Measurements from ENCODE around the gene SPATA6.
"Not testable (repeated sequence)": the region's sequence is repeated elsewhere in the genome, so short reads cannot be mapped to it uniquely, and the experiment has no call there.

Gene SPATA6

DNA sequence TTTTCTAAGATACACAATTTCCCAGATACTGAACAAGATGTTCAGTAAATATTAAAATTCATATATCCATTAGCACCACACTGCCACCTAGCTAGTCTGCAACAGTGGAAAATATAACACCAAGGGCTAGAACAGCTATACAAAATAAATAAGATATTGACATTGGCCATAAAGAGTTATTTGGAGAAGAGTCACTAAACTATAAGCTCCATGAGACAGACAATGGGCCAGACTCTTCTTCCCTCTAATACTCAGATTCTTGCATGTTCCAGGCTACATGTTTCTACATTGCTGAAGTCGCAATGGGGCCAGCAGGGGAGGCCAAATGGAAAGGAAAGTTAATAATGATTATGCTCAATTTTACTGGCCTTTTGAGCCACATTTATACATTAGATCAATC, 21.5 kb downstream of the SPATA6 start:
- FAIRE-seq = no peak

DNA sequence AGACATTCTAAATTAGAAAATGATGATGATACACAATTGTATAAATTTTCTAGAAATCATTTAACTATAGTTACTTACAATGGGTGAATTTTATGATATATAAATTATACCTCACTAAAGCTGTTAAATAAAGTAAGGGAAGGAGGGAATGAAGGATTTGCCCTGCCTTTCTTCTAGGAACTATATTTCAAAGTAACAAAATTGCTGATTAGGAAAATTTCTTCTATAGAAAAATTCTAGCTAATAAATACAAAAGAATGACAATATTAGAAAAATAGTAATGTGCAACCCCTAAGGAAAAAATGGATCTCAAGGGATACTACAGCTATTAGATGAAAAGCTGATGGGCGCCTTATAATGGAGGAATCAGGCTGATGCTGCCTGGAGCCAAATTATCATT, 23.1 kb downstream of the SPATA6 start:
- FAIRE-seq = no peak

DNA sequence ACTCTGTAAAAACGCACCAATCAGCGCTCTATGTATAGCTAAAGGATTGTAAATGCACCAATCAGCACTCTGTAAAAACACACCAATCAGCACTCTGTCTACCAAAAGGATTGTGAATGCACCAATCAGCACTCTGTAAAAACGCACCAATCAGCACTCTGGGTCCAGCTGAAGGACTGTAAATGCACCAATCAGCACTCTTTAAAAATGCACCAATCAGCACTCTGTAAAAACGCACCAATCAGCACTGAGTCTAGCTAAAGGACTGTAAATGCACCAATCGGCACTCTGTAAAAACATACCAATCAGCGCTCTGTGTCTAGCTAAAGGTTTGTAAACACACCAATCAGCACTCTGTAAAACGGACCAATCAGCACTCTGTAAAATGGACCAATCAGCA, 27.8 kb downstream of the SPATA6 start:
- FAIRE-seq = not testable (repeated sequence)

DNA sequence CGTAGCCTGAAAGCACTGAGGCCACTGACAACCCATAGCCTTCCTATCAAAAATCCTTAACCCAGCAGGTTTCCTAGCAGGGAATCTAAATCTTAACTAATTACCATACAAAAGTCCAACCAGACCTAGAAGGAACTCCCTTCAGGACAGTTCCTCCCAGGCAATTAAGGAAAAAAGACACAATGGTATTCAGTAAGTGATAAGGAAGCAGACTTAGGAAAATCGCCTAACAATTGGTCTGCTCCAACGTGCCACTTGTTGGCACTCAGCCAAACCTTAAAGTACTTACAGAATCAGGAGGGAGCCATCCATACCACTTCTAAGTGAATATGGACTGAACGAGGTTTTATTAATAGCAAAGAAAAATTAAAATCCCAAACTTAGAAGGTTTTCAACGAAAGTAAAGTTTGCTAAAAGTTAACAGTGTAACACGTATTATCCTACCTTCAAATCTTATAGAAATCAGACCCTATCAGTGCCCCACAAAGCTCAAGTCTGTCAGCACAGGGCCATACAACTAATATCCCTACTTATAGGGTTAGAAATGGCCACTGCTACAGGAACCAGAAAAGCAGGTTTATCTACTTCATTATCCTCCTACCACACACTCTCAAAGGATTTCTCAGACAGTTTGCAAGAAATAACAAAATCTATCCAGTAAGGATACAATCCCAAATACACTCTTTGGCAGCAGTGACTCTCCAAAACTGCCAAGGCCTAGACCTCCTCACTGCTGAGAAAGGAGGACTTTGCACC, 29.0 kb downstream of the SPATA6 start:
- FAIRE-seq = no peak

DNA sequence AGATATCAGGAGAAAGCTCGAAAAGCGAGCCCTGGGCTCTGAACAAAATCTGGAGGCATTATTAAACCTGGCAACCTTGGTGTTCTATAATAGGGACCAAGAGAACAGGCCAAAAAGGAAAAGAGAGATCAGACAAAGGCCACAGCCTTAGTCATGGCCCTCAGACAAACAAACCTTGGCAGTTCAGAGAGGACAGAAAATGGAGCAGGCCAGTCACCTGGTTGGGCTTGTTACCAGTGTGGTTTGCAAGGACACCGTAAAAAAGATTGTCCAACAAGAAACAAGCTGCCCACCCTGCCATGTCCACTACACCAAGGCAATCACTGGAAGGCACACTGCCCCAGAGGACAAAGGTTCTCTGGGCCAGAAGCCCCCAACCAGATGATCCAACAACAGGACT, 31.2 kb downstream of the SPATA6 start:
- not testable (repeated sequence) for FAIRE-seq

DNA sequence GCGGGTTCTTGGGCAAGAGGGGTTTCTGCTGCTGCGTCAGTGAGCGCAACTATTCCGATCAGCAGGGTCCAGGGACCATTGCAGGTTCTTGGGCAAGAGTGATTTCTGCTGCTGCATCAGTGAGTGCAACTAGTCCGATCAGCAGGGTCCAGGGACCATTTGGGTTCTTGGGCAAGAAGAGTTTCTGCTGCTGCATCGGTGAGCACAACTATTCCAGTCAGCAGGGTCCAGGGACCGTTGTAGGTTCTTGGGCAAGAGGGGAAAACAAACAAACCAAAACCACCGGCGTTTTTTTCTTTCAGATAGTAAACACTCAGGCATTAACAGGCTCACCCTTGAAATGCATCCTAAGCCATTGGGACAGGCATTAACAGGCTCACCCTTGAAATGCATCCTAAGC, 32.6 kb downstream of the SPATA6 start:
- FAIRE-seq = no peak

DNA sequence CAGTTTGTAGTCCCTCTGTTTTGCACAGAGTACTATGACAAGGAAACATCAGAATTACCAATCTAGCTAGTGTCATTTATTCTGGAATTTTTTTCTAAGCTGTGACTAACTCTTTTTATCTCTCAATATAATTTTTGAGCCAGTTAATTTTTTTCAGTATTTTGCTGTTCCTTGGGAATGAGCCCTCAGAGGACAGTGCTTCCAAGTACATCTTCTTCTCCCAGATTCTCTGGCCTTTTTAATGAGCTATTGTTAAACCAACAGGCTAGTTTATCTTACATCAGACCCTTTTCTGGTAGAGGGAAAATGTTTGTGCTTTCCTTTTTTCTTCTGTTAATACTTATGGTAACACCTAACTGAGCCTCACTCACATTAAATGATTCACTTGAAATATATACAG, 34.6 kb downstream of the SPATA6 start:
- FAIRE-seq = not testable (repeated sequence)

DNA sequence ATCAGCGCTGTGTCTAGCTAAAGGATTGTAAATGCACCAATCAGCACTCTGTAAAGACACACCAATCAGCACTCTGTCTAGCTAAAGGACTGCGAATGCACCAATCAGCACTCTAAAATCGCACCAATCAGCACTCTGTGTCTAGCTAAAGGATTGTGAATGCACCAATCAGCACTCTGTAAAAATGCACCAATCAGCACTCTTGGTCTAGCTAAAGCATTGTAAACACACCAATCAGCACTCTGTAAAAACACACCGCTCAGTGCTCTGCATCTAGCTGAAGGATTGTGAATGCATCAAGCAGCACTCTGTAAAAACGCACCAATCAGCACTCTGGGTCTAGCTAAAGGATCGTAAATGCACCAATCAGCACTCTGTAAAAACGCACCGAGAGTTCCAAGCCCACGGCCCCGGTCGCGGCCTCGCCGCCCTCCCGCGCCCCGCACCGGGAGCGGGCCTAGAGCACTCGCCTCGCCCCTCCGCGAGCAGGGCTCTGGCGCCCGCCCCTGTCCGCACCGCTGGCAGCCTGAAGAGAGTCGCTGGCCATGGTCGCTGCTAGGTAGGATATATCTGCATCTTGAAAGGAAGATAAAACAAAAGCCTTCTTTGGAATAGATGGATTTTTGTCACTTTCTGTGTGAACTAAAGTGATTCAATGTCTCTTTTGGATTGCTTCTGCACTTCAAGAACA, 36.5 kb downstream of the SPATA6 start:
- not testable (repeated sequence) for FAIRE-seq

DNA sequence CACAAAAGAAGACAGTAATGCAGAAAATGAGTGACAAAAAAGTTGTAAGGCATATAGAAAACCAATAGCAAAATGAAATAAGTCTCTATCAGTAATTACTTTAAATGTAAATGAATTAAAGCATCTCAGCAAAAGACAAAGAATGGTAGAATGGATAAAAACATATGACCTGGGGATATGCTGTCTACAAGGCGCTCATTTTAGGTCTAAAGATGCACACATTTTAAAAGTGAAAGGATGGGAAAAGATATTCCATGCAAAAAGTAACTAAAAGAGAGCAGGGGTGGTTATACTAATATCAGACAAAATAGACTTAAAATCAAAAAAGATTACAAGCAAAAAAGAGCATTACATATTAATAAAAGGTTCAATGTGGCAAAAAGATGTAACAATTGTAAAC, 41.2 kb downstream of the SPATA6 start:
- FAIRE-seq = no peak

DNA sequence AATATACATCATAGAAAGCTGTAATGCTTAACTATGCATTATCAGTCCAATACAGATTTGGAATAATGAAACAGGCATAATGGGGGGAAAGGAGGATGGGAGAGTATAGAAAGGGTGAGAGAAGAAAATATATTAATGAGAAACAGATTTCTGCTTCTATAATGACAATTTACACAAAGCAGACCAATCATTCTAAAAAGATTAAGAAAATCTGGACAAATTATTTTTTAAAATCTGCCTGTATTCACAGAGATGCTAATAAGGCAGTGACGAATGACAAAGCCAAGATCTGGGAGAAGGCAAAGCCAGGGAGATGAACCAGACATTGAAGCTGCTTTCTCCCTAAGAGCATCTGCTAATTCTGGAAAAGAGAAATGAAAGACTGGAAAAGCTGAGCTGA, 50.0 kb downstream of the SPATA6 start:
- FAIRE-seq = no peak

DNA sequence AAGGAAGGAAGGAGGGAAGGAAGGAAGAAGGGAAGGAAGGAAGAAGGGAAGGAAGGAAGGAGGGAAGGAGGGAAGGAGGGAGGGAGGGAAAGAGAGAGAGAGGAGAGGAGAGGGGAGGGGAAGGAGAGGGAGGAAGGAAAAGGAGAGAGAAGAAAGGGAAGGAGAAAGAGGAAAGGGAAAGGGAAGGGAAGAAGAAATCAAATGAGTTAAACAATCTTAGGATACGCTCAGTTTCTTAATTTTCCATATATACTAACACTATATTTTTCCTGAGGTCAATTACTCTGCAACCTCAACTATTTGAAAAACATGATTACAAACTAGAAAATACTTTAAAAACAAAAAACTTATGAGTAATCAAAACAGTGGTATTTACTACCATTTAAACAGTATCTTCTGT, 53.3 kb downstream of the SPATA6 start:
- FAIRE-seq = no peak

DNA sequence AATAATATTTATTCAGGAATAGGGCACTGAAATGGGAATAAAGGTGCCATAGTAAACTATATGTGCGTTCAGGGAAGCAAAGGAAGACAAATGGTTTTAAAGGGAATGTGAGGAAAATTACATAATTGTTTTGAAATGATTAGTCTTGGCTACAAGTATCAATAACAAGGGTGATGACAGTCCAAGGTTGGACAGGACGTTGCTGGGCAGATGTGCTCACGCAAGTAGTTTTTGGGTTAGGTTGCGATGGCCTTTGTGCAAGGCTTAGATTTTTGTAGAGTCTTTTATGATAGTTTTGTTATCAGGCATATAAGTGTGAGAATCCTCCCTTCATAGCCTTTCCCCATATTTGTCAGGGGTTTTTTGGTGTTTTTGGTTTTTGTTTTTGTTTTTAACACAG, 57.0 kb downstream of the SPATA6 start:
- FAIRE-seq = no peak

DNA sequence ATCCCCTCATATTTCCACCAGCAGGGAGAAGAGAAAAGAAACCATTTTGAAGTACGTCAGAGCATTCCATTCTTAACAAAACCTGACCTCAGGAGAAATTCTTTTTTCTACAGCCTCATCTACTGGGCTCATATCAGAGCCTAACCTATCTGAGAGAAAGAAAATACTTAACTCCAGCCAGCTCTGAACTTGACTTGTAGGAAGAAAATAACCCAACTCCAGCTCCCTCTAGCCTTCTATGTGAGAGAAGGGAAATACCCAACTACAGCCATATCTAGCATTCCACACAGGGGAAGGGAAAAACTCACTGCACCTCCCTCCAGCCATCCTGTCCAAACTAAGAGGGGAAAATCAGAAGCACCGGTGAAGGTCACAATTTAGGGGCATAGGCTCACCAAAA, 57.7 kb downstream of the SPATA6 start:
- FAIRE-seq = no peak

DNA sequence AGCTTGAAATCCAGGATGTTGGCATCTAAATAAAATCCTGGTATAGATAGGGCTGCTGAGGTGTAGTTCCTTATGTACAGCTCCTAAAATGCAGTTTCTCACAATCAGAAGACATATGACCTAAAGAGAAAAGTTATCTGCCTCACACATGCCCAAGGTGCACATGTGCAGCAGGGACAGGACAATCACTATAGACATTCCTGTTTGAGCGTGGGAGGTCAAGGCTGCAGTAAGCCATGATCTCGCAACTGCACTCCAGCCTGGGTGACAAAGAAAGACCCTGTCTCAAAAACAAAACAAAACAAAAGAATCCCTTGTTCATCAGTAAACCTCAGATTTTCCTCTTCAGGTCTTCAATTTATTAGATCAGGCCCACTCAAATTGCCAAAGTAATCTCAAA, 66.1 kb downstream of the SPATA6 start:
- FAIRE-seq = no peak

DNA sequence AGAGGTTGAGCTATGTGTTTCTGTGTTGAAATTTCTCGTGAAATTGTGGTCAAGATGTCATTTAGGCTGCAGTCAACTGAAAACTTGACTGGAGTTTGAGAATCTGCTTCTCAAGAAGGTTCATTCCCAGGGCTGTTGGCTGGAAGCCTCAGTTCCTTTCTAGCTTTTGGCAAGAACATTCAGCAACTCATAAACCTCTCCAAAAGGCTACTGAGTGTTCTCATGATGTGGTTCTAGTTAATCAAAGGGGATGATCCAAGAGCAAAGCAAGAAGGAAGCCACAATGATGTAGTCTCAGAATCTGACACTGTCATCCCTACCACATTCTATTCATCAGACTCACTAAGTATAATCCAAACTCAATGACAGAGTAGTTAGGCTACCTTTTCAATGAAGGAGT, 66.6 kb downstream of the SPATA6 start:
- no peak for FAIRE-seq

DNA sequence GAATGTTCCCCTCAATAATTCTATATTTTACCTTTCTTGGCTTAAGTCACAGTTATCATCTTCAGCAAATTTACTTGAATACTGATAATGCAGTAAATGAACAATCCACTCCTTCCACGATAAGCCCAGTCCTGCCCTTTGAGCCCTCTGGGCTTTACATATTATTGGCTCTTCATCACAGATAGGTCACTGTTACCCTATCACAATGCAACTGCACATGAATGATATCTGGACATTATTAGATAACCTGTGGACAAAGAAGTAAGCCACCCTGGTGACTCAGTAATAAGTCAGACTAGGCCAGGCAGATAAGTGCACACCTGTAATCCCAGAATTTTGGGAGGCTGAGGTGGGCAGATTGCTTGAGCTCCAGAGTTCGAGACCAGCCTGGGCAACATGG, 69.4 kb downstream of the SPATA6 start:
- FAIRE-seq = no peak

DNA sequence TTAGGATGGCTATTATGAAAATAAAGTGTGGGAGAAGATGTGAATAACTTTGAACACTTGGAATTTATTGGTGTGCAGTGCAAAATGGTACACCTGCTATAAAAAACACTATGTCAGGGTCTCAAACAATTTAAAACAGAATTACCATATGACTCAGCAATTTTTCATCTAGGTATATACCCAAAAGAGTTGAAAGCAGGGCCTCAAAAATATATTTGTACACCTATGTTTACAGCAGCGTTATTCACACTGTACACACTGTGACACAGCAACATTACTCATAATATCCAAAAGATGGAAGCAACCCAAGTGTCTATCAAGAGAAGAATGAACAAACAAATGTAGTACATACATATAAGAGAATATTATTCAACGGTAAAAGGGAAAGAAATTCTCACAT, 75.8 kb downstream of the SPATA6 start:
- no peak for FAIRE-seq

DNA sequence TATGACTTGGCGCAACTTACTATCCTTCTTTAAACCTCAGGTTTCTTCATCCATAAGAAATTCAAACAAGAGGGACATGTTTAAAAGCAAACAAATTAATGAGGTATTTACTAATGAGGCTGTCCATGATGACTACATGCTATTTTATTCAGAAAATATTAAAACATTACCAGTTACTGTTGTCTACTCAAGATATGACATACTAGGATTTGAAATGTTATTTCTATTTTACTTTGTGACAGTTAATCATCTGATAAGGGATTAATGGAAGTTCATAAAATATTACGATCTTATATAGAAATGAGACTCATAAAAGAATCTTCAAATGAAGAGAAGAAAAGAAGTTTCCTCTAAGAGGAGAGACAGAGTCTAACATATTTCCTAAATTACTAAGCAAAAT, 80.1 kb downstream of the SPATA6 start:
- FAIRE-seq = no peak

DNA sequence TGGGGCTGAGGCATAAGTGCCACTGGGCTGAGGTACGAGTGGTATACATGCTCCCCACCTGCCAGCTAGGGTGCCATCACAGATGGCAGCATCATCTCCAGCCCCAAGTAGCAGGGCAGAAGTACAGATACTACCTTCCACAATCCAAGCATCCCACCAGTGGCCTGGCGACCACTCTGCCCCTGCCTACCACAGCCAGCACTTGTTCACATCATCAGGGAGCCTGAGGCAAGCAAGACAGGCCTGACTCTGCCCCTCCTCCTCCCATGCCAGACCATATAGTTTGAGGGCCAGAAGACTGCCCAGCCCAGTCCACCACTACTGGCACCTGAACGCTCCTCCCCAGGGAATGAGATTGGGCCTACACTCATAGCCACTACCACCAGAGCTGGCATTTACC, 84.6 kb downstream of the SPATA6 start:
- no peak for FAIRE-seq

DNA sequence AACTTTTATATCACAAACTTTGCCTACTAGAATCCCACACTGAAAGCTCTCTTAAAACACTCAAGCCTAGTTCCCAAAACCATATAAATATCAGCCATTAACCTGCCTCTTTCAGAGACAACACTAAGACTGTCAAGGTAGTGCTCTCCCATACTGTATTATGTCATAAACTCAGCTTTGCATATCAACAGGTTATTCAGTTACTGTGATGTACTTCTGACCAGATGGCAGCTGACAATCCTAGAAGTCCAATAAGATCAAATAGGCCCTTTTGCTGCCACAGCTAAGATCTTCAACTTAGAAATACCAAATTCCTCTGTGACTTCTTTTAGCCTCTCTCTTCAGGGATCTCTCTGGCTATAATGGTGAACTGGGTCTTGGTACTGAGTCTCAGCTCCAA, 97.2 kb downstream of the SPATA6 start:
- FAIRE-seq = no peak

DNA sequence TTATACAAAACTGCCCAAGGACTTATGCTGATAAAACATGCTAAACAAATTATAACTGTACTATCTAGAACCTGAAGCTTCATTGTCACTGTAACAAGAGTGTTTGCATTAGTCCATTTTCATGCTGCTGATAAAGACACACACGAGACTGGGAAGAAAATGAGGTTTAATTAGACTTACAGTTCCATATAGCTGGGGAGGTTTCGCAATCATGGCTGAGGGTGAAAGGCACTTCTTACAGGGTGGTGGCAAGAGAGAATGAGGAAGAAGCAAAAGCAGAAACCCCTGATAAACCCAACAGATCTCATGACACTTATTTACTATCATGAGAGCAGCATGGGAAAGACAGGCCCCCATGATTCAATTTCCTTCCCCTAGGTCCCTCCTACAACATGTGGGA, 100.4 kb downstream of the SPATA6 start:
- FAIRE-seq = no peak

DNA sequence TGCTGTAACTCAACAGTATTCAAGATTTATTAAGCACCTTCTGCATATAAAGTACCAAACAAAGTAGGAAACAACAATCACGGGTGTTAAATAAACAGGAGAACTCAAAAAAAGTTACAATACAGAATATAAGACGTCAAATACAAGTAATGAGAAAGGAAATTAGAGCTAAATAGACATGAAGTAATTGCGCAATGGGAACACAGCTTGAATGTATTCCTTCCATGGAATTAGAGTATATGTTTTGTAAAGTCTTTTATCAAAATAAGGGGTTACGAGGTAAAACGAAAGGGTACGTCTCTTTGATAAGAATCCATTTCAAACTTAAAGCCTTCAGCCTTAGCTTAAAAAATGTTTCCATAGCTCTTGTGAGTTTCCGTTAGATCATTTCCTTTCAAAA, 109.1 kb downstream of the SPATA6 start:
- FAIRE-seq = no peak

DNA sequence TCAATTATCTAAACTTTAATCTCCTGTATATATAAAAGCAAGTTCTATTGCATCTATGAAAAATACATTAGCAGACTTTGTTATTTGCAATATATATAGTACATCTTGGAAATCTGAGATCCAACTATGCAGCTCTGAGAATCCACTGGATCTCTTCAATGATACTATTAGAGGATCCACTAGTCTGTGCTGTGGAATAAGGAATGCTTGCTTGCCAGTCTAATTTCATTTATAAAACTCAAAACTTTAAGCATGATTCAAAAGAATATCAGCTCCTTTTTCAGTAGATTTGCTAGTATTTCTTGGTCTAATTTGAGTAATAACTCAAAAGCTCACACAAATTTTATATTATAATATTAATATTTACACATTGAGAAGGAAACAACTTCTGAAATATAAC, 115.1 kb downstream of the SPATA6 start:
- no peak for FAIRE-seq

DNA sequence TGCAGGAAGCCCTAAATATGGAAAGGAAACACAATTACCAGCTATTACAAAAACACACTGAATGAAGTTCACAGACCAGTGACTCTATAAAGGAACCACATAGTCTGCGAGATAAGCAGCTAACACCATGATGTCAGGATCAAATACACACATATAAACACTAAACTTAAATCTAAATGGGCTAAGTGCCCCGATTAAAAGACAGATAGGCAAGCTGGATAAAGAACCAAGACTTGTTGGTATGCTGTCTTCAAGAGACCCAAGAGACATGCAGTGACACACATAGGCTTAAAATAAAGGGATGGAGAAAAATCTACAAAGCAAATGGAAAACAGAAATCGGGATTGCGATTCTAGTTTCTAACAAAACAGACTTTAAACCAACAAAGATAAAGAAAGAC, 127.6 kb downstream of the SPATA6 start:
- no peak for FAIRE-seq

DNA sequence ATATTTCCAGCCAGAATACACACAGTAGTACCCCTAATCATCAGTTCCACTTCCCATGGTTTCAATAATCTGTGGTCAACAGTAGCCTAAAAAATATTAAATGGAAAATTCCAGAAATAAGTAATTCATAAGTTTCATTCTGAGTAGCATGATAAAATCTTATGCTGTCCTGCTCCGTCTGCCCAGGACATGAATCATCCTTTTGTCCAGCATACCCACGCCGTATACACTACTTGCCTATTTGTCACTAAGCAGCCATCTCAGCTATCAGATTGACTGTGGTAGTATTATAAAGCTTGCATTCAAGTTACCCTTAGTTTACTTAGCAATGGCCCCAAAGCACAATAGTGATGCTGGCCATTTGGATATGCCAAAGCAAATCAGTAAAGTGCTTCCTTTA, 130.8 kb downstream of the SPATA6 start:
- no peak for FAIRE-seq
